GM12891 (cell line): ENCODE data around the gene KDM4C.

Experiments
- DNase-seq: peaks from one replicate; pipeline ENCODE4 v3.0.0; 2011; ENCODE audit warnings: low spot score; ENCODE audit not compliant: insufficient read length
- FAIRE-seq: peaks from 2 replicates; lab custom pipeline; 2011; peaks lifted over from hg19 to GRCh38; lab: Jason Lieb, UNC
- PAX5 ChIP-seq: IDR thresholded peaks from 2 replicates; pipeline ENCODE4 v1.6.1; 2011; ENCODE audit warnings: low read length, moderate library complexity, mild to moderate bottlenecking; ENCODE audit not compliant: insufficient read depth, severe bottlenecking
- POLR2A ChIP-seq: IDR thresholded peaks from 2 replicates; pipeline ENCODE4 v1.6.1; 2011; ENCODE audit warnings: low read depth, low read length, control low read depth
- POLR2AphosphoS5 ChIP-seq: IDR thresholded peaks from 2 replicates; pipeline ENCODE4 v1.6.1; 2011; ENCODE audit warnings: low read depth, low read length, control low read depth
- POU2F2 ChIP-seq: IDR thresholded peaks from 2 replicates; pipeline ENCODE4 v1.6.1; 2011; ENCODE audit warnings: low read depth, mild to moderate bottlenecking, control low read depth, low read length, moderate library complexity
- SPI1 ChIP-seq: IDR thresholded peaks from 2 replicates; pipeline ENCODE4 v1.6.1; 2011; ENCODE audit warnings: low read depth, low read length, control low read depth
- TAF1 ChIP-seq: IDR thresholded peaks from 2 replicates; pipeline ENCODE4 v1.6.1; 2011; ENCODE audit warnings: low read depth, low read length, control low read depth

The KDM4C gene

GRCh38 chr9:7201196-7201595, 443.4 kb downstream of the KDM4C start:
- TF ChIP-seq PAX5 (no peak), POU2F2 (no peak), SPI1 (no peak), POLR2A (no peak), POLR2AphosphoS5 (no peak), TAF1 (no peak)
- FAIRE-seq (no peak), DNase-seq (no peak)

GRCh38 chr9:7205806-7206205, 448.0 kb downstream of the KDM4C start:
- no peak for FAIRE-seq

DNA sequence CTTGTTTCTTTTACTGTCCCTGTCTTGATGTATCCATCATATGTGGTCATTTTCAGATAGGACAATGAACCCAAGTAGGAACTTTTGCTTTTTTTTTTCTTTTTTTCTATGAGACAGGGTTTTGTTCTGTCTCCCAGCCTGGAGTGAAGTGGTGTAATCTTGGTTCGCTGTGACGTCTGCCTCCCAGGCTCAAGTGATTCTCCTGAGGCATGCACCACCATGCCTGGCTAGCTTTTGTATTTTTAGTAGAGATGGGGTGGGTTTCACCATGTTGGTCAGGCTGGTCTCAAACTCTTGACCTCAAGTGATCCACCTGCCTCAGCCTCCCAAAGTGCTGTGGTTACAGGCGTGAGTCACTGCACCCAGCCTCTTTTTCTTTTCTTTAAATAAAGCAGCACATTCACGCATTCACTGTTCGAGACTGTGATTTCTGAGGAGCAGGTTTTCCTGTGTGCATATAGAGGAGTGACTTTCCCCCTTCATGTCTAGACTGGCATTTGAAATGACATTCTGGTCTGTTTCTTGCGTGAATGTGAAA, 448.5 kb downstream of the KDM4C start:
- TF ChIP-seq TAF1 (no peak), SPI1 (no peak), PAX5 (no peak), POU2F2 (no peak), POLR2A (no peak), POLR2AphosphoS5 (no peak)
- FAIRE-seq (no peak), DNase-seq (no peak)

More at GRCh38 chr9:7205806-7206205, 448.0 kb downstream of the KDM4C start:
- TF ChIP-seq PAX5 (no peak), POLR2A (no peak), SPI1 (no peak), POLR2AphosphoS5 (no peak), TAF1 (no peak), POU2F2 (no peak)
- no peak for DNase-seq

- DNase-seq (no peak), FAIRE-seq (no peak)
- TF ChIP-seq SPI1 = no peak
- TF ChIP-seq PAX5 = no peak
- TF ChIP-seq POLR2AphosphoS5 = no peak
- TF ChIP-seq POU2F2 = no peak
- no peak for TF ChIP-seq TAF1
- no peak for TF ChIP-seq POLR2A
These were observed 451.4 kb downstream of the KDM4C start for GRCh38 chr9:7209016-7209715.

- FAIRE-seq (no peak), DNase-seq (no peak)
- TF ChIP-seq POU2F2 = no peak
- no peak for TF ChIP-seq SPI1
- no peak for TF ChIP-seq POLR2AphosphoS5
- no peak for TF ChIP-seq TAF1
These were observed 452.2 kb downstream of the KDM4C start for GRCh38 chr9:7209990-7210389.

- DNase-seq (no peak), FAIRE-seq (no peak)
- no peak for TF ChIP-seq POLR2AphosphoS5
- no peak for TF ChIP-seq SPI1
- no peak for TF ChIP-seq POLR2A
- no peak for TF ChIP-seq POU2F2
- TF ChIP-seq PAX5 = no peak
- TF ChIP-seq TAF1 = no peak
These were observed 453.3 kb downstream of the KDM4C start for GRCh38 chr9:7210854-7211637.

GRCh38 chr9:7211657-7212056, 453.9 kb downstream of the KDM4C start:
- no peak for FAIRE-seq
- TF ChIP-seq PAX5 (no peak), POLR2AphosphoS5 (no peak), POLR2A (no peak), SPI1 (no peak), POU2F2 (no peak)
- DNase-seq = no peak

- FAIRE-seq = no peak
These were observed 454.3 kb downstream of the KDM4C start for GRCh38 chr9:7212101-7212500.

GRCh38 chr9:7216004-7216841, 458.4 kb downstream of the KDM4C start:
- DNase-seq (no peak), FAIRE-seq (no peak)
- TF ChIP-seq SPI1 (no peak), POLR2A (no peak)

More at GRCh38 chr9:7212101-7212500, 454.3 kb downstream of the KDM4C start:
- no peak for DNase-seq
- no peak for TF ChIP-seq POU2F2
- no peak for TF ChIP-seq SPI1

DNA sequence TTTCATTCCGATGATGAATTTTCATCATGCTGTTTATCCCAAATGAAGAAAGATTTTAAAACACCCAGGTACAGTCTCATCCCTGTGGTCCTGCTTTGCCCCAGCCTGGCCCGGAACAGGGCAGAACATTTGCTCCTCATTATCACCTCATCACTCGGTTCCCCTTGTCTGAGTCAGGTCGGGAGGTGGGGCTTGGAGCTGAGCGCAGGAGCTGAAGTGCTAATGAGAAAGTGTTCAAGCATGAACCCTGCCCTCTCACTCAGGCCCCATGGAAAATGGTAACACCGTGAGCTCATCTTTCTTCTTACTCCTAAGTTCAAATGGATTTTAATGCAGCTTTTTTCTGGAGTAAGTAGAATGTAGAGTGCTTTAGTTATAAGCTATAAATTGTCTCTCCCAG, 466.2 kb downstream of the KDM4C start:
- no peak for FAIRE-seq

More for the DNA sequence above, 466.2 kb downstream of the KDM4C start:
- no peak for TF ChIP-seq POLR2AphosphoS5
- TF ChIP-seq POLR2A = no peak
- TF ChIP-seq PAX5 = no peak
- no peak for TF ChIP-seq SPI1
- TF ChIP-seq POU2F2 = no peak
- TF ChIP-seq TAF1 = no peak
- DNase-seq = no peak
